B cell (primary cell): Measurements from ENCODE around the gene SPTBN2. TPM values are rescaled to one million over a fixed set of nuclear protein-coding genes. Genes with fewer than 3 reads are reported as not detected.
A peak's percentile ranks its signal among the peaks of the same experiment; 100 is the strongest.

ENCODE experiments used
- ATAC-seq: fragments of 200-7000 bp; cut with Tn5 transposase; one replicate; pipeline ENCODE4 v1.10.0; 2021; ENCODE audit warnings: low read depth, mild to moderate bottlenecking, moderate number of reproducible peaks, moderate library complexity
- CTCF ChIA-PET: fragments of 350-600 bp; sonication (Branson Sonifier 250); formaldehyde crosslinking; loops from one replicate; lab custom pipeline; 2021; ENCODE audit warnings: antibody characterized with exemption, inconsistent platforms; lab: Charles Lee
- POLR2A ChIA-PET: fragments of 350-600 bp; sonication (Branson Sonifier 250); formaldehyde crosslinking; loops from one replicate; lab custom pipeline; 2021; ENCODE audit warnings: antibody characterized with exemption; lab: Charles Lee
- DNase-seq: peaks from one replicate; pipeline ENCODE4 v3.0.0; 2013
- H2AFZ ChIP-seq: 2 replicates; pipeline ENCODE4 v1.6.1; 2012; ENCODE audit warnings: mild to moderate bottlenecking, low read depth, low read length; ENCODE audit not compliant: insufficient read depth, poor library complexity, severe bottlenecking
- H3K27ac ChIP-seq, 2 donors: 1 replicate in 1 of 2; 2 replicates in 1 of 2; pipeline ENCODE4 v1.5.1; 2012 to 2013; ENCODE audit warnings: low read length in 2 of 2, mild to moderate bottlenecking in 2 of 2, moderate library complexity in 1 of 2
- H3K27me3 ChIP-seq, 4 experiments: fragments of 200-600 bp in 1 of 4; sonication (generic) in 1 of 4; replicated peaks in 1 of 4; 1 replicate in 2 of 4; 2 replicates in 2 of 4; pipeline versions ENCODE4 v1.6.1 to v1.7.0; 2013 to 2016; ENCODE audit warnings: low read length in 3 of 4, mild to moderate bottlenecking in 2 of 4, mixed read lengths in 1 of 4, moderate library complexity in 1 of 4; ENCODE audit not compliant: insufficient read depth in 4 of 4, control insufficient read depth in 3 of 4; ENCODE audit errors: control extremely low read depth in 1 of 4
- H3K36me3 ChIP-seq, 2 experiments: replicated peaks in 1 of 2; 1 replicate in 1 of 2; 2 replicates in 1 of 2; pipeline versions ENCODE4 v1.6.1 to v1.7.1; 2013; ENCODE audit warnings: low read length in 1 of 2; ENCODE audit not compliant: insufficient read depth in 2 of 2, control insufficient read depth in 1 of 2; ENCODE audit errors: control extremely low read depth in 1 of 2, extremely low read depth in 1 of 2
- H3K4me1 ChIP-seq, 2 donors: fragments of 200-600 bp in 1 of 2; sonication (generic) in 1 of 2; 1 replicate in 1 of 2; 2 replicates in 1 of 2; pipeline versions ENCODE4 v1.5.1 to v1.6.1; 2013 to 2017; ENCODE audit warnings: low read length in 2 of 2; ENCODE audit not compliant: control insufficient read depth in 2 of 2, insufficient read depth in 2 of 2
- H3K4me2 ChIP-seq: replicated peaks from 2 replicates; pipeline ENCODE3; 2012; ENCODE audit warnings: mild to moderate bottlenecking, low read depth, low read length; ENCODE audit not compliant: poor library complexity, severe bottlenecking
- H3K4me3 ChIP-seq, 5 experiments: fragments of 200-600 bp in 1 of 5; sonication (generic) in 1 of 5; 1 replicate in 3 of 5; 2 replicates in 2 of 5; pipeline versions ENCODE4 v1.5.1 to v1.7.0; 2011 to 2016; ENCODE audit warnings: low read length in 4 of 5, mild to moderate bottlenecking in 4 of 5, low read depth in 2 of 5, control low read depth in 1 of 5, moderate library complexity in 1 of 5; ENCODE audit not compliant: insufficient read depth in 1 of 5; ENCODE audit errors: control extremely low read depth in 1 of 5, extremely low read depth in 1 of 5
- H3K79me2 ChIP-seq: fragments of 200-600 bp; sonication (generic); one replicate; pipeline ENCODE4 v1.6.0; 2016; ENCODE audit warnings: low read length; ENCODE audit not compliant: control insufficient read depth, insufficient read depth
- H3K9ac ChIP-seq: fragments of 200-600 bp; sonication (generic); 2 replicates; pipeline ENCODE4 v1.6.1; 2017; ENCODE audit warnings: mild to moderate bottlenecking, low read length, moderate library complexity
- H3K9me3 ChIP-seq, 3 donors: one replicate each; pipeline versions ENCODE4 v1.6.1 to v1.7.1; 2013; ENCODE audit warnings: low read length in 2 of 3; ENCODE audit not compliant: control insufficient read depth in 2 of 3, insufficient read depth in 1 of 3; ENCODE audit errors: control extremely low read depth in 1 of 3
- H4K20me1 ChIP-seq: 2 replicates; pipeline ENCODE4 v1.6.0; 2012; ENCODE audit warnings: mild to moderate bottlenecking, low read length; ENCODE audit not compliant: insufficient read depth, control insufficient read depth, poor library complexity, severe bottlenecking
- H3K27ac Mint-ChIP-seq: one replicate; pipeline ENCODE4 v1.8.0; 2021; ENCODE audit warnings: mixed read lengths
- H3K27me3 Mint-ChIP-seq: one replicate; pipeline ENCODE4 v1.8.0; 2021; ENCODE audit warnings: mixed read lengths
- H3K4me1 Mint-ChIP-seq: one replicate; pipeline ENCODE4 v1.8.0; 2021; ENCODE audit warnings: mixed read lengths
- H3K4me3 Mint-ChIP-seq: one replicate; pipeline ENCODE4 v1.8.0; 2021; ENCODE audit warnings: mixed read lengths
- H3K9me3 Mint-ChIP-seq: one replicate; pipeline ENCODE4 v1.8.0; 2022; ENCODE audit warnings: mixed read lengths; ENCODE audit not compliant: insufficient read depth
- EZH2 ChIP-seq: IDR thresholded peaks from 2 replicates; pipeline ENCODE4 v1.6.1; 2012; ENCODE audit warnings: borderline replicate concordance, low read depth, mild to moderate bottlenecking, moderate library complexity, low read length; ENCODE audit not compliant: insufficient read depth, poor library complexity, severe bottlenecking
- WGBS: methylation state at CpG from one replicate; pipeline ENCODE4 v1.1.5; 2013; ENCODE audit warnings: missing lambda C conversion rate; ENCODE audit not compliant: insufficient coverage; 5-methylcytosine and 5-hydroxymethylcytosine counted together
- intact Hi-C: fragments of 100-400 bp; cut with micrococcal nuclease; formaldehyde crosslinking; loops from one replicate; pipeline ENCODE4 v1.10.0; 2022
- polyA plus RNA-seq: library from polyadenylated mRNA; depleted of rRNA; stranded (reverse); fragments of >200 nt; gene quantifications from 2 replicates; pipeline ENCODE4 v1.2.3, GENCODE V29; 2012
- total RNA-seq, 2 donors: library from RNA; stranded (reverse); fragments of 120-200 nt in 1 of 2; gene quantifications; 1 replicate in 1 of 2; 2 replicates in 1 of 2; pipeline versions ENCODE4 v1.2.3 to v1.2.4, GENCODE V29; 2013 to 2022
- TF ChIP-seq, protein P1 (sequence below): fragments of 200-600 bp; IDR thresholded peaks from one replicate; pipeline ENCODE4 v1.8.0; 2022; ENCODE audit warnings: antibody characterized with exemption, mild to moderate bottlenecking

Gene SPTBN2
- total and polyA plus RNA-seq, 2 donors (not counting 1 experiment from before 2014, with no cell fraction given), result 0.67 to 1.2 TPM

DNA sequence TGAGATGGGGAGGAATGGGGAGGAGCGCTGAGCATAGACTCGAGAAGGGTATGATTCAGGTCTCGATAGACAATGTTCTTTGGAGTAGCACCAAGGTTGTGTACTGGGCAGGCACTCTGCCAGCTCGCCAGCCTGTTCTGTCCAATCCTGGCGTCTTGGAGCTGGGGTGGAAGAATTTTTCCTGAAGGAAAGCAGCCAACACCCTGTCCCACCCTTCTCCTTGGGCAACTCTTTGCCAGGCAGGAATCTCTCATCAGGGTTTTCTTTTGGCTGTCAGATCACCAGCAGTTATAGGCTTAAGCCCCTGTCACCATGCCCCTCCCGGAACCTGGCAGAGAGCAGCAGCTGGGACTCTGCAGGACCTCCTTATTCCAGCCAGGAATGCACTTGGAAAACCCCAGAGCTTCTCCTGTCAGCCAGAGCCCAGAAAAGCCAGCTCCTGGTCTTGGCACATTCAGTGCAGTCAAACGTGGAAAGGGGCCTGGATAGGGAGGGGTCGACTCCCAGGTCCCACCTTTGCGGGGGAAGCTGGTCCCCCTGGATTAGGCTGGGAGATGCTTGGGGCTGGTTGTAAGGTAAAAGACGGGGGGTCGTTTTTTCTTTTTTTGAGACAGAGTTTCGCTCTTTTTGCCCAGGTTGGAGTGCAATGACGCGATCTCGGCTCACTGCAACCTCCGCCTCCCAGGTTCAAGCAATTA lies 14.4 kb upstream of the SPTBN2 start:
- Histone ChIP-seq H3K9ac (no peak overlapping the region), H2AFZ (no peak overlapping the region), H3K27ac (no peak overlapping the region), H3K9me3 (peaks cover 2 to 15% (median 8%) of the 10 kb centered on the region in 3 donors), H3K79me2 (peaks cover 42% of the 10 kb centered on the region), H3K4me3 (peak overlapping the region in 1 of 5 experiments; percentile 95), H3K4me1 (peaks cover 7 to 16% of the 10 kb centered on the region in 2 donors), H3K36me3 (peaks cover 0 to 2% of the 10 kb centered on the region in 2 experiments), H3K27me3 (no peaks in the 10 kb centered on the region), H3K4me2 (peak overlapping the region; percentile 96), H4K20me1 (peaks cover 6% of the 10 kb centered on the region)
- no peak for DNase-seq
- 99% methylated on average over 10 of the region's 16 CpGs for WGBS
- intact Hi-C loops, result no loop called here
- Mint-ChIP-seq H3K9me3 (peaks cover 4% of the 10 kb centered on the region), H3K27ac (peak overlapping the region; percentile 94), H3K4me1 (peaks cover 27% of the 10 kb centered on the region), H3K4me3 (peak overlapping the region; percentile 96), H3K27me3 (no peaks in the 10 kb centered on the region)
- POLR2A ChIA-PET, result interaction anchor here (0.6 kb wide), 1 partner anchor 58 kb away, joined by 5 read pairs; no protein-coding TSS in a partner anchor
- TF ChIP-seq, protein P1, sequence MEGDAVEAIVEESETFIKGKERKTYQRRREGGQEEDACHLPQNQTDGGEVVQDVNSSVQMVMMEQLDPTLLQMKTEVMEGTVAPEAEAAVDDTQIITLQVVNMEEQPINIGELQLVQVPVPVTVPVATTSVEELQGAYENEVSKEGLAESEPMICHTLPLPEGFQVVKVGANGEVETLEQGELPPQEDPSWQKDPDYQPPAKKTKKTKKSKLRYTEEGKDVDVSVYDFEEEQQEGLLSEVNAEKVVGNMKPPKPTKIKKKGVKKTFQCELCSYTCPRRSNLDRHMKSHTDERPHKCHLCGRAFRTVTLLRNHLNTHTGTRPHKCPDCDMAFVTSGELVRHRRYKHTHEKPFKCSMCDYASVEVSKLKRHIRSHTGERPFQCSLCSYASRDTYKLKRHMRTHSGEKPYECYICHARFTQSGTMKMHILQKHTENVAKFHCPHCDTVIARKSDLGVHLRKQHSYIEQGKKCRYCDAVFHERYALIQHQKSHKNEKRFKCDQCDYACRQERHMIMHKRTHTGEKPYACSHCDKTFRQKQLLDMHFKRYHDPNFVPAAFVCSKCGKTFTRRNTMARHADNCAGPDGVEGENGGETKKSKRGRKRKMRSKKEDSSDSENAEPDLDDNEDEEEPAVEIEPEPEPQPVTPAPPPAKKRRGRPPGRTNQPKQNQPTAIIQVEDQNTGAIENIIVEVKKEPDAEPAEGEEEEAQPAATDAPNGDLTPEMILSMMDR, result no peak
- TF ChIP-seq EZH2, result no peak
- no peak for ATAC-seq
- CTCF ChIA-PET, result interaction anchor here (1.3 kb wide), 1 partner anchor 64 kb away, joined by 5 read pairs; no protein-coding TSS in a partner anchor

DNA sequence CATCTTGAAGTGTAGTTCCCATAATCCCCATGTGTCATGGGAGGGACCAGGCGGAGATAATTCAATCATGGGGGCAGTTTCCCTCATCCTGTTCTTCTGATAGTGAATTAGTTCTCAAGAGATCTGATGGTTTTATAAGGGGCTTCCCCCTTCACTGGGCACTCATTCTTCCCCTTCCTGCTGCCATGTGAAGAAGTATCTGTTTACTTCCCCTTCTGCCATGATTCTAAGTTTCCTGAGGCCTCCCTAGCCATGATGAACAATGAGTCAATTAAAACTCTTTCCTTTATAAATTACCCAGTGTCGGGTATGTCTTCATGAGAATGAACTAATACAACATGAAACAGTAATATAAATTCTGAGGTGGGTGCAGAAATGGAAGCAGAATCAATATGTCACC lies 12.1 kb upstream of the SPTBN2 start:
- Histone ChIP-seq H3K9ac (no peak overlapping the region), H4K20me1 (no peaks in the 10 kb centered on the region), H3K9me3 (peaks cover 2 to 15% (median 8%) of the 10 kb centered on the region in 3 donors), H3K27me3 (no peaks in the 10 kb centered on the region), H3K4me3 (no peak overlapping the region), H3K27ac (no peak overlapping the region), H2AFZ (no peak overlapping the region), H3K4me2 (no peak overlapping the region), H3K36me3 (no peaks in the 10 kb centered on the region), H3K4me1 (peaks cover 7 to 16% of the 10 kb centered on the region in 2 donors), H3K79me2 (peaks cover 26% of the 10 kb centered on the region)
- no peak for TF ChIP-seq EZH2
- TF ChIP-seq, protein P1, result no peak
- H3K9me3 Mint-ChIP-seq, result peaks cover 4% of the 10 kb centered on the region
- POLR2A ChIA-PET, result no interaction called here
- H3K27ac Mint-ChIP-seq, result no peak overlapping the region
- no peak overlapping the region for H3K4me3 Mint-ChIP-seq
- CTCF ChIA-PET, result no interaction called here
- no peak for DNase-seq
- H3K4me1 Mint-ChIP-seq, result peaks cover 18% of the 10 kb centered on the region
- H3K27me3 Mint-ChIP-seq, result peaks cover 2% of the 10 kb centered on the region
- intact Hi-C loops, result no loop called here
- no CpG with 5 or more reads among the region's 2 CpGs for WGBS
- no peak for ATAC-seq
